ENCODE measurements around the gene TLCD3A.
"Not testable (repeated sequence)": the region's sequence is repeated elsewhere in the genome, so short reads cannot be mapped to it uniquely, and the experiment has no call there.

The TLCD3A gene

GRCh38 chr17:746181-746580, 13.8 kb downstream of the TLCD3A start:
- TF ChIP-seq ARNT (IDR thresholded peaks at IDR 0.05): no peak
- ChIA-PET POLR2A (interaction anchor here (1.6 kb wide), 1 partner anchor 31 kb away, joined by 4 read pairs; no protein-coding TSS in a partner anchor), CTCF (no interaction called here)
- no peak for DNase-seq (ENCODE audit: extremely low spot score)

- no peak for DNase-seq (ENCODE audit: extremely low spot score)
- ChIA-PET CTCF (no interaction called here), POLR2A (interaction anchor here (0.5 kb wide), 1 partner anchor 190 kb away, joined by 3 read pairs; no protein-coding TSS in a partner anchor)
- TF ChIP-seq LEF1 (IDR thresholded peaks at IDR 0.05; ENCODE audit: borderline replicate concordance) (no peak), L3MBTL2 (conservative IDR thresholded peaks at IDR 0.05) (no peak), PKNOX1 (IDR thresholded peaks at IDR 0.05) (no peak), FOXA1 (IDR thresholded peaks at IDR 0.05) (no peak), TARDBP (IDR thresholded peaks at IDR 0.05) (no peak), NFRKB (IDR thresholded peaks at IDR 0.05) (no peak), SUZ12 (IDR thresholded peaks at IDR 0.05) (no peak), SP1 (IDR thresholded peaks at IDR 0.05) (no peak), ARNT (IDR thresholded peaks at IDR 0.05) (no peak), FOXK2 (IDR thresholded peaks at IDR 0.05) (no peak), ZNF384 (IDR thresholded peaks at IDR 0.05) (no peak)
Measured at GRCh38 chr17:746783-747629, 14.6 kb downstream of the TLCD3A start.

- POLR2A ChIA-PET: interaction anchor here (1.0 kb wide), 1 partner anchor 16 kb away, joined by 3 read pairs; no protein-coding TSS in a partner anchor
- DNase-seq (ENCODE audit: extremely low spot score); CTCF ChIA-PET: not testable (repeated sequence)
Measured at GRCh38 chr17:748604-749003, 16.2 kb downstream of the TLCD3A start.

GRCh38 chr17:749359-749758, 17.0 kb downstream of the TLCD3A start:
- POLR2A ChIA-PET: interaction anchor here (1.3 kb wide), 1 partner anchor 12 kb away, joined by 5 read pairs; no protein-coding TSS in a partner anchor
- CTCF ChIA-PET: not testable (repeated sequence)

GRCh38 chr17:750431-751037, 18.1 kb downstream of the TLCD3A start:
- no peak for DNase-seq (ENCODE audit: extremely low spot score)
- POLR2A ChIA-PET: interaction anchor here (1.3 to 2.4 kb wide), 3 partner anchors 13 to 35 kb away, joined by 5 to 8 read pairs (median 7); partner anchors contain the start of genes GLOD4 and MRM3
- TF ChIP-seq FOXA1 (IDR thresholded peaks at IDR 0.05) (no peak), LEF1 (IDR thresholded peaks at IDR 0.05; ENCODE audit: borderline replicate concordance) (no peak), ZNF384 (IDR thresholded peaks at IDR 0.05) (no peak), SP1 (IDR thresholded peaks at IDR 0.05) (no peak), FOXK2 (IDR thresholded peaks at IDR 0.05) (no peak), L3MBTL2 (conservative IDR thresholded peaks at IDR 0.05) (no peak), ELF4 (IDR thresholded peaks at IDR 0.05) (no peak), PKNOX1 (IDR thresholded peaks at IDR 0.05) (no peak), NFRKB (IDR thresholded peaks at IDR 0.05) (no peak), FOXM1 (IDR thresholded peaks at IDR 0.05; ENCODE audit: borderline replicate concordance) (no peak), BHLHE40 (IDR thresholded peaks at IDR 0.05; ENCODE audit: borderline replicate concordance) (no peak)
- CTCF ChIA-PET: interaction anchor here (0.6 to 0.9 kb wide), 2 partner anchors 15 to 251 kb away, joined by 4 to 10 read pairs; no protein-coding TSS in a partner anchor

More at GRCh38 chr17:749359-749758, 17.0 kb downstream of the TLCD3A start:
- DNase-seq (ENCODE audit: extremely low spot score): not testable (repeated sequence)

- peak; percentile 20 for DNase-seq (ENCODE audit: extremely low spot score)
- TF ChIP-seq ELF4 (IDR thresholded peaks at IDR 0.05): no peak
- TF ChIP-seq TARDBP (IDR thresholded peaks at IDR 0.05): no peak
- peak; percentile 66 for TF ChIP-seq L3MBTL2 (conservative IDR thresholded peaks at IDR 0.05)
- POLR2A ChIA-PET: interaction anchor here (1.8 to 2.4 kb wide), 2 partner anchors 30 to 36 kb away, joined by 7 to 8 read pairs; partner anchors contain the start of genes GLOD4 and MRM3
- CTCF ChIA-PET: interaction anchor here (0.6 kb wide), 2 partner anchors 129 to 1009 kb away, joined by 3 read pairs; no protein-coding TSS in a partner anchor
Measured at GRCh38 chr17:751269-752001, 19.0 kb downstream of the TLCD3A start.

GRCh38 chr17:752002-752619, 19.7 kb downstream of the TLCD3A start, which contains the start of gene GEMIN4:
GEMIN4 (minus strand) TSS chr17:752264; CDS start chr17:752142, 122 bp downstream.
- DNase-seq (ENCODE audit: extremely low spot score): peak; percentile 98
- POLR2A ChIA-PET: interaction anchor here (2.4 kb wide), 1 partner anchor 29 kb away, joined by 7 read pairs; the partner anchor contains the start of genes GLOD4 and MRM3
- TF ChIP-seq ELF4 (IDR thresholded peaks at IDR 0.05) (peak; percentile 62; the same call in 1 of the 2 replicates), L3MBTL2 (conservative IDR thresholded peaks at IDR 0.05) (peak; percentile 90; the same call in 1 of the 2 replicates), HDGF (IDR thresholded peaks at IDR 0.05; ENCODE audit: borderline replicate concordance) (no peak), PKNOX1 (IDR thresholded peaks at IDR 0.05) (peak; percentile 60; the same call in 1 of the 2 replicates), FOXK2 (IDR thresholded peaks at IDR 0.05) (no peak)
- CTCF ChIA-PET: interaction anchor here (0.6 kb wide), 2 partner anchors 14 to 128 kb away, joined by 3 read pairs; no protein-coding TSS in a partner anchor

Measured in HEK293T (cell line).